Smooth muscle cell of the brain vasculature (primary cell): Measurements from ENCODE around the gene MICALL1.

ENCODE experiments used
- DNase-seq: peaks from one replicate; pipeline ENCODE4 v3.0.0-alpha.2; 2012; ENCODE audit warnings: low read depth, low spot score

Gene MICALL1

DNA sequence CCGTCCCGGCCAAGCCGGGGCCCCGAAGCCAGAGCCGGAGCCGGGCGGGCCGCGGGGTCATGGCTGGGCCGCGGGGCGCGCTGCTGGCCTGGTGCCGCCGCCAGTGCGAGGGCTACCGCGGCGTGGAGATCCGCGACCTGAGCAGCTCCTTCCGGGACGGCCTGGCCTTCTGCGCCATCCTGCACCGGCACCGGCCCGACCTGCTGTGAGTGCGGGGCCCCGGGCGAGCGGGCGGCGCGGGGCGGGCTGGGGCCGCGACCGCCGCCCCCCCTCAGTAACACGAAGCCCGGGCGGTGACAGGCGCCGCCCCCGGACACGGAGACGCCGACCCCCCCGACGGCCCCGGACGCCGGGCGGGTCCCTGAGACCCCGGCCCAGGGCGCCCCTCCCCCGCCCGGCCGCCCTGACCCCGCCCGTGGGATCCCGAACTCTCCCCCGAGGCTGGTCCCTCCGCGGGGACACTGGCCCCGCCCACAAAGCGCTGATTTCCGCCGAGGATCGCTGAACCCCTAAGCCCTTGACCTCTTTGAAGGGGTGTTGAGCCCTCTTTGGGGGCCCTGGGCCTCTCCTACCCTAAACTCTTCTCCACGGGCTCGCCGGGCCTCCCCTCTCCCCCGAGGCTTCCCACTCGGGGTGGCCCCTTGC, 389 bp downstream of the MICALL1 start:
- DNase-seq = no peak

DNA sequence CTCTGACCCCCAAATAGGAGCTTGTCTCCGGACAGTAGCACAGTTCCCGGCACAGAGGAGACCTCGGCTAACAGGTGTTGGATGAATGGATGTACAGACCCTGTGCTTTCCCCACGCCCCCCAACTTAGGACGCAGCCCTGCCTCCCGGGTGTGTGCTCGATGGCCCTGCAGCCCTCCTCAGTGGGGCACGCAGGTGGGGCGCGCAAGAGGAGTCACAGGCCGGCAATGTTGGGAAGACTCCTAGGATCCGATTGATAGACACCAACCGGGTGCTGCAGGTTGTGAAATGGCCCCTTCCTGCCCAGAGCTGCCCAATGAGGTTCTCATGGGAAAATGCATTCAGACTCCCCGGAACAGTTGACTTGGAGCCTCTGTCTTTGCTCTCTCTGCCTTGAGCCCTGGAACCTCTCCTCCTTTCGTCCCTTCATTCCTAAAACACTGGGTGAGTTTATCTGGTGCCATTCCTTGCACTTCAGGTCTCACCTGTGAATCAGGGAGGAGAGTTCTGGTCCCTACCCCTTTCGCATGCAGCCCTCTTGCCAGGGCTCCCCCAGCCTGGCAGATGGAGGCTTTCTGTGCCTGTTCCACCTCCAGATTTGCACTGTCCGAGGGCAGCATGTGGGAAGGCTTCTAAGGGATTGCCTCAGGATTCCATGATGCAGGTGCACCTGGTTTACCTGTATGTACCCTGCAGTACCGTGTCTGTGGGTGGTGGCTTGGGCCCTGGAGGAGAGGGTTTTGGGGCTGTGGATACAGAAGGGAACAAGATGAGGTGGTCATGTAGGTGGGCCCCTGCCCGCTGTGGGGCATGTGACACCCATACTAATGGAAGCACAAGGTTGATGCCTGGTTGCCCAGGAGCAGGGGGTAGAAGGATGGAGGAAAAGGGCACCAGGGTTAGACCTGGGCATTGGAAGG, 1.2 kb downstream of the MICALL1 start:
- DNase-seq = no peak

DNA sequence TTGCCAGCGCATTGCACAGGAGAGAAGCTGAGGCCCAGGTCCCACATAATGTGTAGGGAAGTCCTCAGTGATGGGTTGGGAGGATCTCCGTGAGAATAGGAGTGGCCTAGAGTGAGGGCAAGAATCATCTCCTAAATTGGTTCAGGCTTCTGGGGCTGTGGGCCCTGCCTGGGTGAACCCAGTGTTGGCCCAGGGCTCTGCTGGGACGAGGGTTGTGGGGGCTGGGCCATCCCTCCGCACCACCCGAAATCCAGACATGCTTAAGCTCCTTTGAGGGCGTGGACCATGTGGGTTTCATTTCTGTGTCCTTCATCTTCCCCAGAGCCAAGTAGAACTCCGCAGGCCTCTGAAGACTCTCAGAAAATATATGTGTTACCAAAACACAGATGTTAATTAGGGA, 3.7 kb downstream of the MICALL1 start:
- no peak for DNase-seq

GRCh38 chr22:37910890-37911672, 5.0 kb downstream of the MICALL1 start:
- no peak for DNase-seq

DNA sequence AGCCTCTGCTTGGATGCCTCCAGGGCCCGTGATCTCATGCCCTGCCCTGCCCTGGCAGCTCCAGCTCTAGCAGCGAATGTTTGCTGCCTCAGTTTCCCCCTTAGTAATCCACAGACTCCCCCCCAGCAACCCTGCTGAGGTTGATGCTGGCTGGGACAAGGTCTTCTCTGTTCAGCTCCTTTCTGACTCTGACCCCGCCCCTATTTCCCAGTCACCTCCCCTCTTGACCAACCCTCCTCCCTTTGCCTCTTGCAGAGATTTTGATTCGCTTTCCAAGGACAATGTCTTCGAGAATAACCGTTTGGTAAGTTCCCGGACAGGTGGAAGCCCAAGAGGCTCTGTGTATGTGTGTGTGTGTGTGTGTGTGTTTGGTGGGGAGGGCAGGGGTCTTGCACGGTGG, 5.6 kb downstream of the MICALL1 start:
- DNase-seq = no peak

- no peak for DNase-seq
Observed at GRCh38 chr22:37912171-37912570, 6.1 kb downstream of the MICALL1 start.

- DNase-seq = no peak
Observed at GRCh38 chr22:37913233-37913721, 7.2 kb downstream of the MICALL1 start.

DNA sequence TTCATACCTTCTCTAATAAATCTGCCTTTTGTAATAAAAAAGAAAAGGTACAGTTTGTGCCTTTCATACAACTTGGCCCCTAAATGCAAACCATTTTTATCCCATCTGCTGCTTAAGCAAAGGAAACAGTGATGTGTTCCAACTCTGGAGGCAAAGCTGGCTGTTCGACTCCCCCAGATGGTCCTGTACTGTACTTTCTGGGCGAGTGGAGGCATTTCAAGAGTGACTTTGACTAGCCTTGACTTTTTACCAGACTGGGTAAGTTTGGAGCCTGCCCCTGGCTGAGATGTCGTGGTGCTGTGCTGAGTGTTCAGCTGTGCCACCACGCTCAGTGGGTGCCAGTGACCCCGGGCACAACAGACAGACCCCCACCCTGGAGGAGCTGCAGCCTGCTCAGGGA, 10.2 kb downstream of the MICALL1 start:
- no peak for DNase-seq

- DNase-seq = no peak
Observed at GRCh38 chr22:37917874-37918548, 11.9 kb downstream of the MICALL1 start.

DNA sequence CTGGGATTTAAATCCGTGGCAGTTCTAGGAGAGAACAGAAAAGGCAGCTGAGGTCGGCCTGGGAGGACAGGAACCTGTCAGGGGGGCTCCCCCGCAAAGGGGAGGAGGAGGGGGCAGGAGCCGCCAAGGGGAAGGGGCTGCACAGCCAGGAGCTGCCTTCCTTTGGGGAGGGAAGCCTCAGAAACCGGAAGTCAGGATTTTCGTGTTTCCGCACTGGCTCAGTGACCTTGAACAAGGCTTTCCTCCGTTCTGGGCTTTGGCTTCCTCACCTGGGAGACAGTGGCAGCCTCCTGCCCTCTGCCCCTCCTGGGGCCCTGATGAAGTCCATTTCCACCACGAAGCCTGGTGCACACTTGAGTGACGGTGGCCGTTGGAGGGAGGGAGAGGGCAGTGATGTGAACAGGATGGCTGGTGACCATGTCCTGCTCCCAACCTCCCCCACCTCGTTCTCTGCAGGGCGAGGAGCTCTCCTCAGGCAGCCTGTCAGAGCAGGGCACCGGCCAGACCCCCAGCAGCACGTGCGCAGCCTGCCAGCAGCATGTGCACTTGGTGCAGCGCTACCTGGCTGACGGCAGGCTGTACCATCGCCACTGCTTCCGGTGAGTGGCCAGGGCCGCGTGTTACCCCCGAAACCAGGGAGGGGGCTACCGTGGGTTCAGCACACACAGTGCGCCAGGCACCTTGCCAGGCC, 12.6 kb downstream of the MICALL1 start:
- DNase-seq = no peak

GRCh38 chr22:37920126-37920525, 14.0 kb downstream of the MICALL1 start:
- no peak for DNase-seq

GRCh38 chr22:37922191-37922590, 16.1 kb downstream of the MICALL1 start:
- no peak for DNase-seq

DNA sequence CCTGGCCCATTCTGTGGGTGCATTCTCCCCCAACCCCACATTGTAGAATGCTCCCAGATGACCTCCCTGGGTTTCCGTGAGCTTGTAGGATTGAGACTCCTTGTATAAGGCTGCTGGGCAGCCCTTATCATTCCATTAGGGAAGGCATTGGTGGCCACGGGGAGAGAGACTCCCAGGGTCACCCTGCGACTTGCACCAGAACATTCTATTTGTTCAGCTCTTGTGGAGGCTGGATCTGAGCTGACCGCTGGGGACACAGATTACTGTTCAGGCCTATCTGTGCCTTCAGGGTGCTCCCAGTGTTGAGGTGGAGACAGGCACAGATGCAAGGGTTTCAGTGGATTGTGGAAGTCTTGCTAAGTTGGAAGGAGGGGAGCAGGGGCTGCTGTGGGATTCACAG, 17.8 kb downstream of the MICALL1 start:
- no peak for DNase-seq

- no peak for DNase-seq
Observed at GRCh38 chr22:37924386-37925065, 18.4 kb downstream of the MICALL1 start.

- DNase-seq = no peak
Observed at GRCh38 chr22:37925330-37925729, 19.2 kb downstream of the MICALL1 start.

- DNase-seq = no peak
Observed at GRCh38 chr22:37925767-37926166, 19.7 kb downstream of the MICALL1 start.

DNA sequence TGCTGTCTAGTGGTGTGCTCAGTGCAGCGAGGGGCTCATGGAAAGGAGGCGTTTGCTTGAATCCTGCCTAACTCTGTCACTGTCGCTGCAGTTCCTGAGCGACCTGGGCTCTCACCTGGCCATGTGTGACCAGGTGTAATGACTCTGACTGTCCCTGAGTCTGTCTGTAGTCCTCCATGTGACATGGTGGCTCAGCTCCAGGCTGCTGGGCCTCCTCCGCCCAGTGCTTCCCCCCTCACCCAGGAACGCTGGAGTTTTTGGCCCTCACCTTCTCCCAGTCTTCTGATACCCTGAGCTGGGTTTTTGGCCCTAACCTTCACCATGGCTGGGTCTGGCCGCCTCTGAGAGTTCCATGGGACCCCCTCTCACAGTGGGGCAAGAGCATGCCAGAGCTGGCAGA, 20.3 kb downstream of the MICALL1 start:
- DNase-seq = no peak

- DNase-seq = no peak
Observed at GRCh38 chr22:37926771-37927636, 20.9 kb downstream of the MICALL1 start.

DNA sequence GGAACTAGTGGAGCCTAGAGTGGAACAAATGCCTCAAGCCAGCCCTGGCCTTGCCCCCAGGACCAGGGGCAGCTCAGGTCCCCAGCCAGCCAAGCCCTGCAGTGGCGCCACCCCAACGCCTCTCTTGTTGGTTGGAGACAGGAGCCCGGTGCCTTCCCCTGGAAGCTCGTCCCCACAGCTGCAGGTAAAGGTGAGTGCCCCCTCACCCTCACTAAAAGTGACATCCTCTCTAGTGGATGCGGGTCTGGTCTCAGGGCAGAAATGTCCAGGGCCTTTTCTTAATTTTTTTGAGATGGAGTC, 21.5 kb downstream of the MICALL1 start:
- no peak for DNase-seq

DNA sequence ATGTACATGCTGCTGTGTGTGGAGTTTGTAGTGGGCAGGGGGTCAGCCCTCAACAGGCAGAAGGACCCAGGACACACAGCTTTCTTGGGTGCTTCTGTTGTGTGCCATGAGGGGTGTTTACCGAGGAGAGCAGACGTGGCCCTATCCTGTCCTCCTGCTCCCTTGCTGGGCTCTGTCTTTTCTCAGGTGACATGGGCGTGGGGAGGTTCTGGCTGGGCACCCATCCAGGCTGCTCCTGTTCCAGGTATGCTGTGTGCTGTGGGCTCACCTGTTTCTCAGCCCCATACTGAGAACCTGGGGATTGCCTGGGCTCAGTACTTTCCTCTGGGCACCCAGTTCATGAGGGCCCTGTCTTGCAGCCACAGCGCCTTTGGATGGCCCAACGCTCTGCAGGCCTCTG, 23.3 kb downstream of the MICALL1 start:
- no peak for DNase-seq
